Activated CD4-positive, alpha-beta T cell treated with anti-CD3 and anti-CD28 coated beads, Interleukin-2, amount 10 ng/mL, durations not matched to agents 7 days and 5 days (primary cell): ENCODE results near the gene SAPCD2. TPM values are rescaled to one million over a fixed set of nuclear protein-coding genes. Genes with fewer than 3 reads are reported as not detected.

ENCODE experiments used
- CTCF ChIA-PET: fragments of 350-600 bp; sonication (Branson Sonifier 250); formaldehyde crosslinking; loops from one replicate; lab custom pipeline; 2021; ENCODE audit warnings: antibody characterized with exemption; lab: Charles Lee
- POLR2A ChIA-PET: fragments of 350-600 bp; sonication (Branson Sonifier 250); formaldehyde crosslinking; loops from one replicate; lab custom pipeline; 2021; ENCODE audit warnings: antibody characterized with exemption; lab: Charles Lee
- DNase-seq: peaks from one replicate; pipeline ENCODE4 v3.0.0-alpha.2; 2020
- H3K27ac Mint-ChIP-seq: one replicate; pipeline ENCODE4 v1.8.0; 2021; ENCODE audit warnings: mild to moderate bottlenecking, moderate library complexity, mixed read lengths
- H3K27me3 Mint-ChIP-seq: one replicate; pipeline ENCODE4 v1.8.0; 2021; ENCODE audit warnings: mixed read lengths
- H3K36me3 Mint-ChIP-seq: one replicate; pipeline ENCODE4 v1.8.0; 2021; ENCODE audit warnings: low read depth, mixed read lengths
- H3K4me1 Mint-ChIP-seq: one replicate; pipeline ENCODE4 v1.8.0; 2021; ENCODE audit warnings: mixed read lengths
- H3K4me3 Mint-ChIP-seq: one replicate; pipeline ENCODE4 v1.8.0; 2021; ENCODE audit warnings: mild to moderate bottlenecking, moderate library complexity, mixed read lengths
- H3K9me3 Mint-ChIP-seq: one replicate; pipeline ENCODE4 v1.8.0; 2021; ENCODE audit warnings: mixed read lengths
- total RNA-seq, 2 experiments: library from RNA; stranded (reverse); gene quantifications; one replicate each; pipeline ENCODE4 v1.2.3, GENCODE V29; 2021

SAPCD2 gene
- total RNA-seq, 2 experiments from 2014 or later = 33.8 to 40.6 TPM

- Mint-ChIP-seq H3K27ac (no peak overlapping the region), H3K4me3 (no peak overlapping the region), H3K27me3 (no peaks in the 10 kb centered on the region), H3K36me3 (peaks cover 7% of the 10 kb centered on the region), H3K9me3 (peaks cover 3% of the 10 kb centered on the region), H3K4me1 (peaks cover 1% of the 10 kb centered on the region)
- DNase-seq = no peak
- CTCF ChIA-PET = interaction anchor here (1.2 to 2.4 kb wide), 6 partner anchors 10 to 26 kb away, joined by 3 to 9 read pairs (median 4); no protein-coding TSS in a partner anchor
- POLR2A ChIA-PET = no interaction called here
Measured at GRCh38 chr9:137105814-137106661, 35.7 kb upstream of the SAPCD2 start.

GRCh38 chr9:137103206-137103999 is 33.0 kb upstream of the SAPCD2 start:
- no peak overlapping the region for H3K4me3 Mint-ChIP-seq
- H3K36me3 Mint-ChIP-seq = peaks cover 14% of the 10 kb centered on the region
- H3K27ac Mint-ChIP-seq = no peak overlapping the region
- CTCF ChIA-PET = interaction anchor here (2.0 kb wide), 1 partner anchor 7 kb away, joined by 9 read pairs; no protein-coding TSS in a partner anchor
- H3K9me3 Mint-ChIP-seq = peaks cover 3% of the 10 kb centered on the region
- H3K27me3 Mint-ChIP-seq = no peaks in the 10 kb centered on the region
- DNase-seq = no peak
- POLR2A ChIA-PET = no interaction called here
- no peaks in the 10 kb centered on the region for H3K4me1 Mint-ChIP-seq

DNA sequence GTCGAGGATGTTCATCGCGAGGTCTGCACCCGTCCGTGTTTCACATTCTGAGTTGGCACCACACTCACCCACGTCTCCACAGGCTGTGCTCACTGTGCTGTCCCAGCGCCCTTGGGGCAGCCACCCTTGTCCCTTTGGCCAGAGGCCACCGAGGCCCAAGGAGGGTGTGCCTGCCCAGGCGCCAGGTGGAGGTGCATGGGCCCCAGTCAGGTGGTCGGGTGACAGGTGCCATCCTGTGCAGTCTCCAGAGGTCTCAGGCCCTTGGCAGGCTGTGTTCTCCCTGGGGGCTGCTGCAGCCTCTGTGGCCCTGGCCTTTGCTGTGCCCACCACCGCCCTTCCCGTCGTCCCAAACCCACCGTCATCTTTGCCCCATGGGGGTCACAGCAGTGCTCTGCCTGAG is 28.9 kb upstream of the SAPCD2 start:
- Mint-ChIP-seq H3K27ac (no peak overlapping the region), H3K9me3 (no peaks in the 10 kb centered on the region), H3K4me3 (no peak overlapping the region), H3K36me3 (peaks cover 31% of the 10 kb centered on the region), H3K27me3 (no peaks in the 10 kb centered on the region), H3K4me1 (peaks cover 19% of the 10 kb centered on the region)
- POLR2A ChIA-PET = no interaction called here
- CTCF ChIA-PET = interaction anchor here (0.7 to 1.0 kb wide), 2 partner anchors 9 to 20 kb away, joined by 3 read pairs; no protein-coding TSS in a partner anchor
- no peak for DNase-seq

GRCh38 chr9:137097761-137098462 is 27.6 kb upstream of the SAPCD2 start:
- ChIA-PET CTCF (interaction anchor here (1.0 to 2.6 kb wide), 2 partner anchors 34 to 51 kb away, joined by 4 to 8 read pairs; partner anchors contain the start of gene NPDC1), POLR2A (no interaction called here)
- Mint-ChIP-seq H3K27me3 (no peaks in the 10 kb centered on the region), H3K4me3 (no peak overlapping the region), H3K36me3 (peaks cover 35% of the 10 kb centered on the region), H3K9me3 (no peaks in the 10 kb centered on the region), H3K4me1 (peaks cover 20% of the 10 kb centered on the region), H3K27ac (peak overlapping the region; percentile 50)
- DNase-seq = no peak

DNA sequence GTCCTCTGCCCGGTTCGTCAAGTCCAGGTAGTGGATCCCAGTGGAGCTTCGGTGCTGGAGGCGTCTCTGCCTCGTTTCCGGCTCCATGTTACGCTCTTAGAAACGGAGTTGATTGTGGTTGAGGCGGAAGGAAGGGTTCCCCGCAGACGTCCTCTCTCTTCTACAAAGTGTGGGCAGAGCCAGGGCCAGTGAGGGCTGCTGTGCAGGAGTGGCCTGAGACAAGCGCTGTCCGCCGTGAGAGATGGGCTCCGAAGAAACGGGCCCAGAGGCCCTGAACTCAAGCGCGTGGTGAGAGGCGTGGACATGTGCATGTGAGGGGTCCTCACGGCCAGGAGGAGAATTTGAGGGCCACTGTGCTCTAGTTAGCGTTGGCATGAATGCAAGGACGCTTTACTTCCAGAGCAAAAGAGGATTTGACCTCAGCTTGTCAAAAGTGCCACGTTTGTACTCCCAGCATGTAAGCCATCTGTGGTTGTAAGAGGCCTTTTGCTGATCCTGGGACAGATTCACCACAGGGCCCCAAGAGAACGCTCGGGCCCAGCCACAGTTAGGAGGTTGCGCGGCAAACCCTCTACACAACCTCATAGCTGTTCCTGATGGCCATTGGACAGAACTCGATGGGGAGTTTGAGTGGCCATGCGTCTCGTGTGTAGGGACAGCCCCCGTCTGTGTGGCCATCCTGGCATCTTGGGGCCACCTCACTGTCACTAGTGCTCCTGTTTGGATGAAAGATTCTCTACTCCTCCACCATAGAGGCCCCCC is 26.6 kb upstream of the SAPCD2 start:
- no peak for DNase-seq
- Mint-ChIP-seq H3K36me3 (peaks cover 42% of the 10 kb centered on the region), H3K9me3 (no peaks in the 10 kb centered on the region), H3K27ac (peak overlapping the region; percentile 96), H3K4me3 (peak overlapping the region; percentile 75), H3K4me1 (peaks cover 21% of the 10 kb centered on the region), H3K27me3 (no peaks in the 10 kb centered on the region)
- ChIA-PET POLR2A (interaction anchor here (0.7 kb wide), 1 partner anchor 27 kb away, joined by 3 read pairs; no protein-coding TSS in a partner anchor), CTCF (interaction anchor here (1.0 to 2.6 kb wide), 6 partner anchors 35 to 140 kb away, joined by 3 to 9 read pairs (median 4); partner anchors contain the start of gene NPDC1)

DNA sequence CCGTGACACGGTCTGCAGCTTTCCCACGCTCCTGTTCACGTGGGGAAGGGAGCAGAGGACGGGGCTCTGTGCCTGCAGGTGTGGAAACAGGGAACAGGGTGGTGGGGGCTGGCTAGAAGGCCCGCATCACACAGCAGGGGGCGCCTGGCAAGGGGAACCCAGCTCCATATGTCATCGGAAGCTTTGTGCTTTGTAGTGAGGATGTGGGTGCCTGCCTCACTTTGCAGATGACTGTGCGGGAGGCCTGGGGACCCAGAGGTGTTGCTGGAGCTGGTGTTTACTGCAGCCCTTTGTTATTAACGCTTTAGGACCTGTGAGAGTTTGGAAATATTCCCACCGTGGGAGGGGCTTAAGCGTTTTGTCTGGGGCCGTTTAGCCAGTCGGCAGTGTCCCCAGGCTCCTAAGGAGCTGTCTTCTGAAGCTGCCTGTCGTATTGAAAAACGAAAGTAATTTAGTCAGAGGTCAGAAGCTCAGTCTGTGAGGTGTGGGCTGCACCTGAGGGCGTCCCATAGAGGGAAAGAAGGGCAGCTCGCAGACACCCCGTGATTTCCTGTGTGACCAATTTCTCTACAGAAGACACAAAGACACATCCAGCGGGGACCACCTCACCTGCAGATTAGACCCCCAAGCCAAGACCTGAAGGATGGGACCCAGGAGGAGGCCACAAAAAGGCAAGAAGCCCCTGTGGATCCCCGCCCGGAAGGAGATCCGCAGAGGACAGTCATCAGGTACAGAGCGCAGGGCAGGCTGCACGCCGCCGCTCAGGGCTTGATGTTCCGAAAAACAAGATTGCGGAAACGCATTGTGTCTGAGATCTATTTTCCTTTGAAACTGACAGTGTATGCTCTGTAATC is 25.5 kb upstream of the SAPCD2 start:
- POLR2A ChIA-PET = interaction anchor here (0.7 to 1.3 kb wide), 6 partner anchors 9 to 145 kb away, joined by 3 to 7 read pairs (median 3); partner anchors contain the start of genes MAN1B1 and TUBB4B
- H3K4me1 Mint-ChIP-seq = peaks cover 21% of the 10 kb centered on the region
- H3K4me3 Mint-ChIP-seq = peak overlapping the region; percentile 75
- no peaks in the 10 kb centered on the region for H3K27me3 Mint-ChIP-seq
- CTCF ChIA-PET = interaction anchor here (0.7 to 2.6 kb wide), 27 partner anchors 9 to 366 kb away, joined by 3 to 26 read pairs (median 4); partner anchors contain the start of genes MAN1B1, NELFB, NPDC1 and UAP1L1
- no peaks in the 10 kb centered on the region for H3K9me3 Mint-ChIP-seq
- H3K27ac Mint-ChIP-seq = peak overlapping the region; percentile 96
- H3K36me3 Mint-ChIP-seq = peaks cover 46% of the 10 kb centered on the region
- DNase-seq = peak; percentile 92

DNA sequence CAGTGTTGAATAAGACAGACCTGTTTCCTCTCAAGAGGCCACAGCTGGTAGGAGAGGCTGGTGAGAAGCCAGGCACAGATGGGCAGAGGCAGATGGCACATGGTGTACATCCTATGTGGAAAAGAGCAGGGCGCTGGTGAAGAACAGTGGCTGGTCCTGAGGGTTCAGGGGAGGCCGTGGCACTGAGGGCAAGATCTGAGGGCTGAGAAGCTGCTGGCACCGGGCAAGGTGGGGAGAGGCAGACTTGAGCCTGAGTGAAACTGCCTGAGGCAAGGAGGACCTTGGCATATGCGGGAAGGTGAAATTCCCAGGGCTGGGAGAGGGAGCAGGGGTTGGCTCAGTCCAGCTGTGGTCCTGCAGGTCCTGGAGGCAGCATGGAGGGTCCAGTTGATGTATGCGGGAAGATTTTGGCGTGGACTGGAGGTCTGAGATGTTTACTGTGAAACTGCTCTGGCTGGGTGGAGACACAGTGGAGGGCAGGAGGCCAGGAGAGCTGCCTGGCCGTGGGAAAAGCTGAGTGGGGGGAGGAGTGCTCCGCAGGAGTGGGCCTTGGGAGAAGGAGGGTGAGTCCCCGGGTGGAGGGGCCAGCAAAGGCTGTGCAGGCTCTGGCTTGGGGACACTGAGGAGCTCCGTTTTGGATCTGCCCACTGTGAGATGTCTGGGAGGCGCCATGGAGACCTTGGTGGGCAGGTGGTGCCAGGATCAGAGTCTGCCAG is 19.0 kb upstream of the SAPCD2 start:
- peak overlapping the region; percentile 72 for H3K27ac Mint-ChIP-seq
- no peaks in the 10 kb centered on the region for H3K27me3 Mint-ChIP-seq
- ChIA-PET CTCF (interaction anchor here (1.0 to 1.6 kb wide), 5 partner anchors 10 to 247 kb away, joined by 3 read pairs; partner anchors contain the start of genes AJM1 and UAP1L1), POLR2A (no interaction called here)
- H3K4me3 Mint-ChIP-seq = no peak overlapping the region
- H3K36me3 Mint-ChIP-seq = peaks cover 32% of the 10 kb centered on the region
- no peaks in the 10 kb centered on the region for H3K9me3 Mint-ChIP-seq
- DNase-seq = no peak
- peaks cover 39% of the 10 kb centered on the region for H3K4me1 Mint-ChIP-seq

GRCh38 chr9:137088121-137088520 is 17.8 kb upstream of the SAPCD2 start:
- ChIA-PET POLR2A (interaction anchor here (0.6 kb wide), 1 partner anchor 20 kb away, joined by 3 read pairs; no protein-coding TSS in a partner anchor), CTCF (interaction anchor here (0.6 to 2.9 kb wide), 9 partner anchors 7 to 358 kb away, joined by 3 to 26 read pairs (median 5); partner anchors contain the start of genes AJM1, C8G and FBXW5)
- H3K27me3 Mint-ChIP-seq = no peaks in the 10 kb centered on the region
- peaks cover 45% of the 10 kb centered on the region for H3K4me1 Mint-ChIP-seq
- peak overlapping the region; percentile 91 for H3K27ac Mint-ChIP-seq
- no peak for DNase-seq
- H3K9me3 Mint-ChIP-seq = no peaks in the 10 kb centered on the region
- peaks cover 34% of the 10 kb centered on the region for H3K36me3 Mint-ChIP-seq
- peak overlapping the region; percentile 85 for H3K4me3 Mint-ChIP-seq

DNA sequence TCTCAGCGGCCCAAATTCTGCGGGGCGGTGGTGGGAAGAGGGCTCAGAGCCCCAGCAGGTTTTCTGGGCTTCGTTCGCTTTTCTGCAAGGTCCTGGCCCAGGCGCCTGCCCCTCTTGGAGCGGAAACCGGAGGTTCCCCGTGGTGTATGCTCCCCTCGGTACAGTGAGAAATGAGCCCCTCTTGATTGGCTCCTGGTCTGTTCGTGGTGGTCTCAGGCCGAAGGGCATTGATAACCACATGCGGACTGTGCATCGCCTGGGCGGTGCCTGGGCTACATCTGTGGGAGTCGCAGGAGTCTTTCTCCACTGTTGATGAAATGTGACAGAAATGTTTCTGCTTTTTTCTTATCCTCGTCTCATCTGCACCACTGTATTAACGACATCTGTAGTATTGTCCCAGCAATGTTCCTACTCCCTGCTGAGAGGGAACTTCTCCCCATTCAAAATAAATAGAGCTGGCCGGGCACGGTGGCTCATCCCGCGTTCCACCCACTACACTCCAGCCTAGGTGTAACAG is 17.1 kb upstream of the SAPCD2 start:
- CTCF ChIA-PET = interaction anchor here (0.6 to 2.9 kb wide), 19 partner anchors 8 to 357 kb away, joined by 3 to 26 read pairs (median 5); partner anchors contain the start of genes AJM1, C8G, FBXW5 and NPDC1
- POLR2A ChIA-PET = interaction anchor here (0.6 to 1.8 kb wide), 4 partner anchors 17 to 153 kb away, joined by 3 to 16 read pairs (median 7); partner anchors contain the start of genes SAPCD2 and TUBB4B
- DNase-seq = no peak
- peak overlapping the region; percentile 85 for H3K4me3 Mint-ChIP-seq
- no peaks in the 10 kb centered on the region for H3K9me3 Mint-ChIP-seq
- no peaks in the 10 kb centered on the region for H3K27me3 Mint-ChIP-seq
- H3K36me3 Mint-ChIP-seq = peaks cover 28% of the 10 kb centered on the region
- H3K4me1 Mint-ChIP-seq = peaks cover 44% of the 10 kb centered on the region
- H3K27ac Mint-ChIP-seq = peak overlapping the region; percentile 91
